Uterus (tissue), 2 donors: ENCODE measurements around the gene TMEM53.

Source experiments
- POLR2A ChIP-seq, 2 donors: fragments of 450-650 bp; IDR thresholded peaks; one replicate each; pipeline ENCODE4 v1.6.1; 2016; ENCODE audit warnings: antibody characterized with exemption in 2 of 2, mild to moderate bottlenecking in 1 of 2, moderate library complexity in 1 of 2
- TF ChIP-seq, protein P1 (sequence below), 4 experiments: fragments of 200-600 bp in 2 of 4; fragments of 450-650 bp in 2 of 4; sonication (generic) in 2 of 4; IDR thresholded peaks; one replicate each; pipeline ENCODE4 v1.5.1; 2016 to 2019; ENCODE audit warnings: antibody characterized with exemption in 4 of 4, mild to moderate bottlenecking in 2 of 4, moderate library complexity in 1 of 4

GRCh38 chr1:44648529-44649250 is 25.6 kb downstream of the TMEM53 start:
- TF ChIP-seq, protein P1, sequence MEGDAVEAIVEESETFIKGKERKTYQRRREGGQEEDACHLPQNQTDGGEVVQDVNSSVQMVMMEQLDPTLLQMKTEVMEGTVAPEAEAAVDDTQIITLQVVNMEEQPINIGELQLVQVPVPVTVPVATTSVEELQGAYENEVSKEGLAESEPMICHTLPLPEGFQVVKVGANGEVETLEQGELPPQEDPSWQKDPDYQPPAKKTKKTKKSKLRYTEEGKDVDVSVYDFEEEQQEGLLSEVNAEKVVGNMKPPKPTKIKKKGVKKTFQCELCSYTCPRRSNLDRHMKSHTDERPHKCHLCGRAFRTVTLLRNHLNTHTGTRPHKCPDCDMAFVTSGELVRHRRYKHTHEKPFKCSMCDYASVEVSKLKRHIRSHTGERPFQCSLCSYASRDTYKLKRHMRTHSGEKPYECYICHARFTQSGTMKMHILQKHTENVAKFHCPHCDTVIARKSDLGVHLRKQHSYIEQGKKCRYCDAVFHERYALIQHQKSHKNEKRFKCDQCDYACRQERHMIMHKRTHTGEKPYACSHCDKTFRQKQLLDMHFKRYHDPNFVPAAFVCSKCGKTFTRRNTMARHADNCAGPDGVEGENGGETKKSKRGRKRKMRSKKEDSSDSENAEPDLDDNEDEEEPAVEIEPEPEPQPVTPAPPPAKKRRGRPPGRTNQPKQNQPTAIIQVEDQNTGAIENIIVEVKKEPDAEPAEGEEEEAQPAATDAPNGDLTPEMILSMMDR (IDR thresholded peaks at IDR 0.05) = no peak
- TF ChIP-seq POLR2A (IDR thresholded peaks at IDR 0.05) = no peak
